Measurements from ENCODE around the gene ZCCHC14.

DNA sequence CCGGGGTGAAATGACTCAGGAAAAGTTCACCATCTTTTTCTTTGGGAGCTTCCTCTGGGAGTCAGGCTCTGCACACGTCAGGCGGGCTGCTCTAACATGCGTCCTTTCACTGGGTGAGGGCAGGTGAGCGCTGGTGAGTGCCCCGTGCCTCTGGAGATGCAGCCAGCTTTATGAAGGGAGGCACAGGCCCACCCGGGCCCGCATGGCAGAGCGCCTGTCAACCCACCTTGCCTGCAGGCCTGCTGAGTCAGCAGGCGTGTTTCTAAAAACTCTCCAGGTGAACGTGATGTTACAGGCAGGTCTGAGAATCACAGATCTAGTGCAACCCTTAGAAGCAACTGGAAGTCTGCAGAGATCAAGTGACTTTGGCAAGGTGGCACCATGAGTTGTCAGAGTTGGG is 82.3 kb downstream of the ZCCHC14 start:
- no peak for TF ChIP-seq POLR2A (IDR thresholded peaks at IDR 0.05)
- TF ChIP-seq, protein P1, sequence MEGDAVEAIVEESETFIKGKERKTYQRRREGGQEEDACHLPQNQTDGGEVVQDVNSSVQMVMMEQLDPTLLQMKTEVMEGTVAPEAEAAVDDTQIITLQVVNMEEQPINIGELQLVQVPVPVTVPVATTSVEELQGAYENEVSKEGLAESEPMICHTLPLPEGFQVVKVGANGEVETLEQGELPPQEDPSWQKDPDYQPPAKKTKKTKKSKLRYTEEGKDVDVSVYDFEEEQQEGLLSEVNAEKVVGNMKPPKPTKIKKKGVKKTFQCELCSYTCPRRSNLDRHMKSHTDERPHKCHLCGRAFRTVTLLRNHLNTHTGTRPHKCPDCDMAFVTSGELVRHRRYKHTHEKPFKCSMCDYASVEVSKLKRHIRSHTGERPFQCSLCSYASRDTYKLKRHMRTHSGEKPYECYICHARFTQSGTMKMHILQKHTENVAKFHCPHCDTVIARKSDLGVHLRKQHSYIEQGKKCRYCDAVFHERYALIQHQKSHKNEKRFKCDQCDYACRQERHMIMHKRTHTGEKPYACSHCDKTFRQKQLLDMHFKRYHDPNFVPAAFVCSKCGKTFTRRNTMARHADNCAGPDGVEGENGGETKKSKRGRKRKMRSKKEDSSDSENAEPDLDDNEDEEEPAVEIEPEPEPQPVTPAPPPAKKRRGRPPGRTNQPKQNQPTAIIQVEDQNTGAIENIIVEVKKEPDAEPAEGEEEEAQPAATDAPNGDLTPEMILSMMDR (IDR thresholded peaks at IDR 0.05) = no peak

Data from esophagus squamous epithelium (tissue), 4 donors.